Thyroid gland (tissue), 4 donors: ENCODE results near the gene ARPP21.

ENCODE experiments used
- CTCF ChIP-seq, 6 experiments: fragments of 200-600 bp in 3 of 6; fragments of 450-650 bp in 3 of 6; sonication (generic) in 3 of 6; IDR thresholded peaks; one replicate each; pipeline ENCODE4 v1.5.1; 2016 to 2019; ENCODE audit warnings: antibody characterized with exemption in 6 of 6, mild to moderate bottlenecking in 2 of 6, inconsistent platforms in 1 of 6, moderate library complexity in 1 of 6
- POLR2A ChIP-seq, 2 donors: fragments of 450-650 bp; IDR thresholded peaks; one replicate each; pipeline ENCODE4 v1.6.1; 2017; ENCODE audit warnings: antibody characterized with exemption in 2 of 2, mild to moderate bottlenecking in 2 of 2, moderate library complexity in 1 of 2

- TF ChIP-seq CTCF (IDR thresholded peaks at IDR 0.05) (no peak), POLR2A (IDR thresholded peaks at IDR 0.05) (no peak)
Measured at GRCh38 chr3:35646081-35646480, 6.8 kb downstream of the ARPP21 start.
